Caco-2 (cell line): ENCODE measurements around the gene EXT2. TPM values are rescaled to one million over a fixed set of nuclear protein-coding genes. Genes with fewer than 3 reads are reported as not detected.

Experiments
- BruUV-seq: library from RNA; stranded (reverse); fragments of 400-500 nt; replicated peaks from 2 replicates; lab custom pipeline; 2021; lab: Mats Ljungman, UMichigan
- CTCF ChIA-PET: fragments of 300-600 bp; sonication (Branson Sonifier 250); formaldehyde crosslinking; loops from one replicate; lab custom pipeline; 2022; ENCODE audit warnings: antibody characterized with exemption; lab: Charles Lee
- POLR2A ChIA-PET: fragments of 300-600 bp; sonication (Branson Sonifier 250); formaldehyde crosslinking; loops from one replicate; lab custom pipeline; 2022; ENCODE audit warnings: antibody characterized with exemption; lab: Charles Lee
- DNase-seq, 2 experiments: peaks; one replicate each; pipeline versions ENCODE4 v3.0.0 to v3.0.0-alpha.2; 2020 to 2022
- H3K27me3 ChIP-seq: replicated peaks from 2 replicates; pipeline ENCODE4 v1.6.0; 2011; ENCODE audit warnings: low read length; ENCODE audit not compliant: control insufficient read depth, insufficient read depth
- H3K36me3 ChIP-seq: 2 replicates; pipeline ENCODE4 v1.5.1; 2011; ENCODE audit warnings: low read length; ENCODE audit not compliant: control insufficient read depth, insufficient read depth
- H3K4me1 ChIP-seq: fragments of 250-450 bp; sonication (Bioruptor Pico); 2 replicates; pipeline ENCODE4 v1.5.1; 2020; ENCODE audit warnings: mild to moderate bottlenecking
- H3K4me3 ChIP-seq: 2 replicates; pipeline ENCODE4 v1.5.1; 2011; ENCODE audit warnings: low read depth, mild to moderate bottlenecking, control low read depth, low read length
- H3K9me3 ChIP-seq: fragments of 250-450 bp; sonication (Bioruptor Pico); 2 replicates; pipeline ENCODE4 v1.5.1; 2020; ENCODE audit warnings: mild to moderate bottlenecking, moderate library complexity
- H3K27ac Mint-ChIP-seq: one replicate; pipeline ENCODE4 v1.8.0; 2022; ENCODE audit warnings: mixed read lengths; ENCODE audit not compliant: unreplicated experiment
- H3K27me3 Mint-ChIP-seq: one replicate; pipeline ENCODE4 v1.8.0; 2022; ENCODE audit warnings: mixed read lengths; ENCODE audit not compliant: insufficient read depth, unreplicated experiment
- H3K36me3 Mint-ChIP-seq: one replicate; pipeline ENCODE4 v1.8.0; 2022; ENCODE audit warnings: mild to moderate bottlenecking, mixed read lengths; ENCODE audit not compliant: insufficient read depth, unreplicated experiment
- H3K4me1 Mint-ChIP-seq: one replicate; pipeline ENCODE4 v1.8.0; 2022; ENCODE audit warnings: low read depth, mixed read lengths; ENCODE audit not compliant: unreplicated experiment
- H3K4me3 Mint-ChIP-seq: one replicate; pipeline ENCODE4 v1.8.0; 2022; ENCODE audit warnings: mild to moderate bottlenecking, moderate library complexity, mixed read lengths; ENCODE audit not compliant: unreplicated experiment
- H3K9me3 Mint-ChIP-seq: one replicate; pipeline ENCODE4 v1.8.0; 2022; ENCODE audit warnings: mixed read lengths; ENCODE audit not compliant: unreplicated experiment
- intact Hi-C: fragments of 100-400 bp; cut with micrococcal nuclease; formaldehyde crosslinking; loops from one replicate; pipeline ENCODE4 v1.10.0; 2022; ENCODE audit not compliant: unreplicated experiment
- total RNA-seq: library from RNA; stranded (reverse); gene quantifications from 2 replicates; pipeline ENCODE4 v1.2.3, GENCODE V29; 2022
- TF ChIP-seq, protein P1 (sequence below), 2 experiments: fragments of 200-600 bp in 1 of 2; IDR thresholded peaks; 1 replicate in 1 of 2; 2 replicates in 1 of 2; pipeline versions ENCODE4 v1.5.1 to v1.8.0; 2011 to 2022; ENCODE audit warnings: antibody characterized with exemption in 1 of 2, control low read depth in 1 of 2, inconsistent platforms in 1 of 2, low read depth in 1 of 2, low read length in 1 of 2, mild to moderate bottlenecking in 1 of 2, moderate library complexity in 1 of 2; ENCODE audit not compliant: insufficient read depth in 1 of 2, severe bottlenecking in 1 of 2, unreplicated experiment in 1 of 2

Gene EXT2
- total RNA-seq, 1 experiment from 2014 or later: 83.3 TPM

DNA sequence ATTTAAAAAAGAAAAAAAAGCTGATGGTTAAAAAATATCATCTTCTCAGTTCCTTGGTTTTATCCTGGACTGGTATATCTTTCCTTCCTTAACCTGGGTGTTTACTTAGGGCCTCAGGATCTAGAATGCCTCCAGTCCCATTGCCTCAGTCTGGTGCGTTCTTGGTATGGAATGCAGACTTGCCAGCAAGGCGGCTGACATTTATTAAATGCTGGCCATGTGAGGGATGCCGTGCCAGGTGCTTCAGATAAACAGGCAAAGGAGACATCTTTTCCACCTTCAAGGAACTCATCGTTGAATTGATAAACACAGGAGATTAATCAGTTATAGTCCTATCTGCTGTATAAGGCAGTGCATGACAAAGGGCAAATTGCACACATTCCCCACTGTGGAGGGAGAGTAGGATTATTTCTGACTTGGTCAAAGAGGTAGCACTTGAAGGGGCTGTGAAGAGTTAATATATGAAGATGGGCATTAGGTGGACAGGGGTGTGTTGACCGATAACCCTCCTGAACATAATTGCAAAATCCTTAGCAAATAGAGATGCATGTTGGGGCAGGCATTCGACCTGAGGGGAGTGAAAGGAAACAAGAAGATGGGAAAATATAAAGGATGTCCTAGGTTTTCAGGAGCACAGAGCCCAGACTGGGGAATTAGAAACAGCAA is 160.1 kb downstream of the EXT2 start:
- DNase-seq: peak; percentile 40 to 62
- intact Hi-C loops: loop anchor here (1.0 kb wide), 1 partner anchor 12 kb away; no protein-coding TSS in a partner anchor
- Histone ChIP-seq H3K36me3 (no peaks in the 10 kb centered on the region; the same call in 1 of the 2 replicates), H3K4me1 (peaks cover 38% of the 10 kb centered on the region), H3K9me3 (peaks cover 9% of the 10 kb centered on the region), H3K27me3 (no peaks in the 10 kb centered on the region), H3K4me3 (no peak overlapping the region)
- POLR2A ChIA-PET: no interaction called here
- CTCF ChIA-PET: no interaction called here
- no peaks in the 10 kb centered on the region for H3K27me3 Mint-ChIP-seq
- peaks cover 12% of the 10 kb centered on the region for H3K36me3 Mint-ChIP-seq
- no TSS peak for BruUV-seq
- peak overlapping the region; percentile 6 for H3K4me3 Mint-ChIP-seq
- peaks cover 33% of the 10 kb centered on the region for H3K9me3 Mint-ChIP-seq
- H3K4me1 Mint-ChIP-seq: peaks cover 23% of the 10 kb centered on the region
- TF ChIP-seq, protein P1, sequence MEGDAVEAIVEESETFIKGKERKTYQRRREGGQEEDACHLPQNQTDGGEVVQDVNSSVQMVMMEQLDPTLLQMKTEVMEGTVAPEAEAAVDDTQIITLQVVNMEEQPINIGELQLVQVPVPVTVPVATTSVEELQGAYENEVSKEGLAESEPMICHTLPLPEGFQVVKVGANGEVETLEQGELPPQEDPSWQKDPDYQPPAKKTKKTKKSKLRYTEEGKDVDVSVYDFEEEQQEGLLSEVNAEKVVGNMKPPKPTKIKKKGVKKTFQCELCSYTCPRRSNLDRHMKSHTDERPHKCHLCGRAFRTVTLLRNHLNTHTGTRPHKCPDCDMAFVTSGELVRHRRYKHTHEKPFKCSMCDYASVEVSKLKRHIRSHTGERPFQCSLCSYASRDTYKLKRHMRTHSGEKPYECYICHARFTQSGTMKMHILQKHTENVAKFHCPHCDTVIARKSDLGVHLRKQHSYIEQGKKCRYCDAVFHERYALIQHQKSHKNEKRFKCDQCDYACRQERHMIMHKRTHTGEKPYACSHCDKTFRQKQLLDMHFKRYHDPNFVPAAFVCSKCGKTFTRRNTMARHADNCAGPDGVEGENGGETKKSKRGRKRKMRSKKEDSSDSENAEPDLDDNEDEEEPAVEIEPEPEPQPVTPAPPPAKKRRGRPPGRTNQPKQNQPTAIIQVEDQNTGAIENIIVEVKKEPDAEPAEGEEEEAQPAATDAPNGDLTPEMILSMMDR (IDR thresholded peaks at IDR 0.05; ENCODE audit: insufficient read depth in 1 of 2, low read depth in 1 of 2, low read length in 1 of 2, severe bottlenecking in 1 of 2, unreplicated experiment in 1 of 2): no peak
- peak overlapping the region; percentile 27 for H3K27ac Mint-ChIP-seq

DNA sequence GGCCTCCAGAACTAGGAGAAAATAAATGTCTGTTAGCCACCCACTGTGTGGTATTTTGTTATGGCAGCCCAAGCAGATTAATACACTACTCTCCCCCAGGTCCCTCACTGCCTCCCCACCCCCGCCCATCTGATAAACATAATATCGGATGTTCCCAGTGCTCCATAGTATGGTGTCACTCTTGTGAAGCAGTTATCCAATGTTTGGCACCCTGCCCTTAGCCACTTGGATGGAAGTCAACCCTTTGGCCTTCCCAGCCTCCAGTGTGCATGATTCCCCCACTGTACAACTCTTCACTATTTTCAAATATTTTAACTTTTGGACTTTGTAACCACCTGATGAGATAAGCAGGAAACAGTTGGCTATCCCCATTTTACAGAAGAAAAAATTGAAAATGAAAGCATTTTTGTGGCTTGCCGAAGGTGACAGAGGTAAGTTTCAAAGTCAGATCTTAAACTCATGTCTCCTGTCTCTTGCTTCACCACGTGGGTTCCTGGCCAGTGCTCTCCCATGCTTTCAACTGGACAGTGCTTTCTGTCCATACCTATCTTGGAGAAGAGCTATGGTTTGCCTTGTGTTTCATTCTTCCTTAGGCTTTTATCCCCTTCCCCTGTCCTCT is 161.3 kb downstream of the EXT2 start:
- TF ChIP-seq, protein P1 (IDR thresholded peaks at IDR 0.05; ENCODE audit: insufficient read depth in 1 of 2, low read depth in 1 of 2, low read length in 1 of 2, severe bottlenecking in 1 of 2, unreplicated experiment in 1 of 2): no peak
- Histone ChIP-seq H3K36me3 (no peaks in the 10 kb centered on the region; the same call in 1 of the 2 replicates), H3K27me3 (no peaks in the 10 kb centered on the region), H3K4me1 (peaks cover 38% of the 10 kb centered on the region), H3K4me3 (no peak overlapping the region), H3K9me3 (peaks cover 9% of the 10 kb centered on the region)
- ChIA-PET POLR2A (no interaction called here), CTCF (no interaction called here)
- H3K27ac Mint-ChIP-seq: peak overlapping the region; percentile 68
- peaks cover 23% of the 10 kb centered on the region for H3K4me1 Mint-ChIP-seq
- intact Hi-C loops: no loop called here
- BruUV-seq: no TSS peak
- DNase-seq: no peak
- H3K4me3 Mint-ChIP-seq: no peak overlapping the region
- peaks cover 22% of the 10 kb centered on the region for H3K9me3 Mint-ChIP-seq
- H3K36me3 Mint-ChIP-seq: peaks cover 11% of the 10 kb centered on the region
- no peaks in the 10 kb centered on the region for H3K27me3 Mint-ChIP-seq

DNA sequence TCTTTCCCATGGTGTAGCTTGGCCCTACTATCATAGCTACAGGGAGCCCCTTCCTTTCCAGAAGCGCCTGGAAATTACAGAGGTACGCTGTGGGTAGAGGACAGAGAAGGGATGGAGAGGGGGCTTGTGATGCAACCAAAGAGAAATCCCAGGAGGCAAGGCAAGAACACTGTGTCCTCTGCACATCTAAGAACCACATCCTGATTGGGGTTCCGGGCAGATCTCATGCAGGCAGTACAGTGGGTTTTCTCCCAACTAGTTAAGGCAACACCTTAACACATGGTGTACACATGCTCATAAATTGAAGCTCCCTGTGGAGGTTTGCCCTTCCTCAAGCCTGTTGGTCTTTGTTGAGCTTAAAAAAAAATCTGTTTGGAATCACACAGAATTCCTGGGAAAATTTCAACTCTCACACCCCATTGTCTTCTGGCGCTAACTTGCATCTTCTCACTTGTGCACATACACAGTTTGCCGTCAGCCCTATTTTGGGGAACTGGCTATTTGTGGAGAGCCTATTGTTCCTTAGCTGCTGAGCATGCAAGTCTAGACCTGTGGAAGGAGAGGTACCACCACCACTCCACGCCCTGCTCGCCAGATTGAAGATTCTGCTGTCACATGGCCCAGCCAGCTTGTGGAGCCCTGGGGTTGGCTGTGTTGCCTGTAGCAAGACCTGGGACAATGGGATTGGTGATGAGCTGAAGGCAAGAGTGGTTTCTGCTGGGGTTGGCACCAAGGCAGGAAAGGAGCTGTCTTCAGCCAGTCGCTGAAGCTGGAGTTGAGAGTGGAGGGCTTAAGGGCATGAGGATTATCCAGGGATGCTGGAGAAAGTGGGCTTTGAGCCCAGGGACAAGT is 162.1 kb downstream of the EXT2 start:
- intact Hi-C loops: no loop called here
- peaks cover 38% of the 10 kb centered on the region for H3K4me1 ChIP-seq
- TF ChIP-seq, protein P1 (IDR thresholded peaks at IDR 0.05; ENCODE audit: insufficient read depth in 1 of 2, low read depth in 1 of 2, low read length in 1 of 2, severe bottlenecking in 1 of 2, unreplicated experiment in 1 of 2): no peak
- peaks cover 14% of the 10 kb centered on the region for H3K9me3 Mint-ChIP-seq
- H3K36me3 Mint-ChIP-seq: peaks cover 3% of the 10 kb centered on the region
- no TSS peak for BruUV-seq
- H3K4me1 Mint-ChIP-seq: peaks cover 23% of the 10 kb centered on the region
- no peaks in the 10 kb centered on the region; the same call in 1 of the 2 replicates for H3K36me3 ChIP-seq
- H3K27ac Mint-ChIP-seq: peak overlapping the region; percentile 68
- DNase-seq: no peak
- no peak overlapping the region for H3K4me3 ChIP-seq
- peaks cover 8% of the 10 kb centered on the region for H3K9me3 ChIP-seq
- H3K27me3 Mint-ChIP-seq: no peaks in the 10 kb centered on the region
- no peak overlapping the region for H3K4me3 Mint-ChIP-seq
- POLR2A ChIA-PET: no interaction called here
- no peaks in the 10 kb centered on the region for H3K27me3 ChIP-seq
- CTCF ChIA-PET: interaction anchor here (0.6 to 1.1 kb wide), 3 partner anchors 14 to 124 kb away, joined by 5 to 10 read pairs (median 6); no protein-coding TSS in a partner anchor
